ENCODE data around the gene UBA1. TPM values are rescaled to one million over a fixed set of nuclear protein-coding genes. Genes with fewer than 3 reads are reported as not detected.

UBA1 gene
- total and polyA plus RNA-seq, 2 of the 8 experiments (the other 6 are each of a cell fraction or from before 2014, with no cell fraction given) = 313 to 458 TPM

DNA sequence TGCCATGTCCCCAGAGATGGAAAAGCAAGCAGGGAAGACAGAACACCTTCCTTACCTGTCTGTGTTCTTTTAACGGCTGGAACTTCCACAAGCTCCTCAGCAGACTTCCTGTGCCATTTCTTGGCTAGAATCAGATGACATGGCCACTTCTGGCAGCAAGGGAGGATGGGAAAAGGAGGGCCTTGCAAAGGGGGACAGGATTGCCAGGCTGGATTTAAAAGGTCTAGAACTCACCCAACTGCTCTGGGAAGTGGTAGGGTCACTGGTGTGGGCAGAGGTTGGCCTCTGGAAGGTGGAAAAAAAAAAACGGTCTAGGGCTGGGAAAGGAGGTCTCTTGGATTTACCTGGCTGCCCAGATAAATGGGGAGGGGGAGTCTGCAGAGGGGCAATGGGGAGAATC is 37.5 kb downstream of the UBA1 start:
- Histone ChIP-seq H3K9ac (replicated peaks in 1 of 4; ENCODE audit: extremely low read depth in 1 of 4, low read depth in 3 of 4, low read length in 3 of 4) (no peak overlapping the region), H3K27me3 (replicated peaks in 1 of 4; ENCODE audit: control insufficient read depth in 3 of 4, extremely low read depth in 1 of 4, insufficient read depth in 3 of 4, low read length in 3 of 4) (no peaks in the 10 kb centered on the region), H3K14ac (ENCODE audit: insufficient read length) (no peak overlapping the region), H3K4me3 (ENCODE audit: extremely low read depth in 1 of 4, insufficient read depth in 2 of 4, low read depth in 3 of 4, low read length in 4 of 4) (no peak overlapping the region), H3K56ac (replicated peaks; ENCODE audit: insufficient read length, low read depth, low read length) (no peak overlapping the region), H2AK5ac (ENCODE audit: low read depth, low read length) (no peak overlapping the region), H3K4me2 (ENCODE audit: insufficient read depth in 1 of 2, low read depth in 2 of 2, low read length in 2 of 2) (no peak overlapping the region), H4K20me1 (replicated peaks in 1 of 2; ENCODE audit: control insufficient read depth in 1 of 2, insufficient read depth in 2 of 2, low read length in 2 of 2) (no peaks in the 10 kb centered on the region), H2BK120ac (replicated peaks; ENCODE audit: low read depth, low read length) (no peak overlapping the region), H3K18ac (ENCODE audit: extremely low read depth, low read length) (no peak overlapping the region), H4K91ac (replicated peaks; ENCODE audit: insufficient read length, low read length) (no peak overlapping the region), H2BK20ac (ENCODE audit: low read length) (no peak overlapping the region), H4K8ac (ENCODE audit: extremely low read depth, insufficient read depth, low read length) (no peak overlapping the region), H3K9me3 (ENCODE audit: insufficient read depth in 2 of 2, low read depth in 1 of 2, low read length in 1 of 2) (no peaks in the 10 kb centered on the region), H2AFZ (ENCODE audit: low read length) (no peak overlapping the region), H3K4ac (replicated peaks; ENCODE audit: insufficient read length, low read depth, low read length) (no peak overlapping the region), H4K5ac (ENCODE audit: insufficient read length, low read depth, low read length) (no peak overlapping the region), H3K79me2 (ENCODE audit: control insufficient read depth in 1 of 2, insufficient read depth in 2 of 2, low read length in 2 of 2) (peaks cover 0 to 25% of the 10 kb centered on the region in 2 experiments; a peak in 3 of 4 replicates), H3K23ac (ENCODE audit: insufficient read length) (no peak overlapping the region), H3K23me2 (ENCODE audit: low read depth, low read length) (no peaks in the 10 kb centered on the region), H2BK12ac (ENCODE audit: low read depth, low read length) (peak overlapping the region; percentile 27; the same call in 1 of the 2 replicates), H3K79me1 (ENCODE audit: low read depth, low read length) (no peaks in the 10 kb centered on the region), H2BK15ac (ENCODE audit: low read length) (no peak overlapping the region), H3K27ac (ENCODE audit: low read depth, low read length) (no peak overlapping the region), H3K36me3 (ENCODE audit: control insufficient read depth in 2 of 4, insufficient read depth in 4 of 4, low read length in 3 of 4) (peaks cover 0 to 25% (median 15%) of the 10 kb centered on the region in 4 experiments; a peak in 6 of 8 replicates), H2BK5ac (ENCODE audit: low read depth, low read length) (no peak overlapping the region), H3K4me1 (replicated peaks in 1 of 4; ENCODE audit: control insufficient read depth in 3 of 4, insufficient read depth in 4 of 4, low read length in 3 of 4) (peaks cover 0 to 9% (median 5%) of the 10 kb centered on the region in 4 experiments; a peak in 4 of 7 replicates)
- DNase-seq (ENCODE audit: low read depth in 1 of 2, low spot score in 2 of 2) (no peak), FAIRE-seq (no peak)
- POLR2A ChIA-PET (ENCODE audit: partially characterized antibody) = interaction anchor here (0.6 to 3.0 kb wide), 8 partner anchors 8 to 90 kb away, joined by 3 to 16 read pairs (median 4); no protein-coding TSS in a partner anchor
- TF ChIP-seq TCF12 (IDR thresholded peaks at IDR 0.05; ENCODE audit: low read depth, low read length) (no peak), EP300 (IDR thresholded peaks at IDR 0.05; ENCODE audit: borderline replicate concordance in 1 of 2, low read depth in 2 of 2, low read length in 2 of 2) (no peak), SIX5 (IDR thresholded peaks at IDR 0.05; ENCODE audit: low read depth, low read length) (no peak), CTBP2 (IDR thresholded peaks at IDR 0.05; ENCODE audit: borderline replicate concordance, insufficient read depth, insufficient read length, low read length) (no peak), FOSL1 (IDR thresholded peaks at IDR 0.05; ENCODE audit: insufficient read depth, low read depth, low read length) (no peak), CHD1 (IDR thresholded peaks at IDR 0.05; ENCODE audit: low read depth, low read length) (no peak), JUND (IDR thresholded peaks at IDR 0.05; ENCODE audit: low read length) (no peak), TEAD4 (IDR thresholded peaks at IDR 0.05; ENCODE audit: low read depth, low read length) (no peak)
- TF ChIP-seq, protein P1, sequence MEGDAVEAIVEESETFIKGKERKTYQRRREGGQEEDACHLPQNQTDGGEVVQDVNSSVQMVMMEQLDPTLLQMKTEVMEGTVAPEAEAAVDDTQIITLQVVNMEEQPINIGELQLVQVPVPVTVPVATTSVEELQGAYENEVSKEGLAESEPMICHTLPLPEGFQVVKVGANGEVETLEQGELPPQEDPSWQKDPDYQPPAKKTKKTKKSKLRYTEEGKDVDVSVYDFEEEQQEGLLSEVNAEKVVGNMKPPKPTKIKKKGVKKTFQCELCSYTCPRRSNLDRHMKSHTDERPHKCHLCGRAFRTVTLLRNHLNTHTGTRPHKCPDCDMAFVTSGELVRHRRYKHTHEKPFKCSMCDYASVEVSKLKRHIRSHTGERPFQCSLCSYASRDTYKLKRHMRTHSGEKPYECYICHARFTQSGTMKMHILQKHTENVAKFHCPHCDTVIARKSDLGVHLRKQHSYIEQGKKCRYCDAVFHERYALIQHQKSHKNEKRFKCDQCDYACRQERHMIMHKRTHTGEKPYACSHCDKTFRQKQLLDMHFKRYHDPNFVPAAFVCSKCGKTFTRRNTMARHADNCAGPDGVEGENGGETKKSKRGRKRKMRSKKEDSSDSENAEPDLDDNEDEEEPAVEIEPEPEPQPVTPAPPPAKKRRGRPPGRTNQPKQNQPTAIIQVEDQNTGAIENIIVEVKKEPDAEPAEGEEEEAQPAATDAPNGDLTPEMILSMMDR (IDR thresholded peaks at IDR 0.05; ENCODE audit: control extremely low read depth in 1 of 3, insufficient read depth in 1 of 3, low read depth in 1 of 3, low read length in 3 of 3) = no peak
- CTCF ChIA-PET (ENCODE audit: partially characterized antibody) = interaction anchor here (0.7 kb wide), 1 partner anchor 154 kb away, joined by 3 read pairs; no protein-coding TSS in a partner anchor
- WGBS, 2 experiments (ENCODE audit: extremely low coverage in 1 of 2, insufficient coverage in 1 of 2, insufficient read length in 1 of 2, insufficient replicate concordance in 2 of 2, low coverage in 1 of 2, low lambda C conversion rate in 2 of 2, missing lambda C conversion rate in 1 of 2) = 69% methylated on average over 1 of the region's 2 CpGs; no CpG with 5 or more reads in 1 of the 2 experiments

Data from H1 (cell line).